Measurements from ENCODE around the gene ARHGAP9.
"Not testable (repeated sequence)": the region's sequence is repeated elsewhere in the genome, so short reads cannot be mapped to it uniquely, and the experiment has no call there.

Gene ARHGAP9

DNA sequence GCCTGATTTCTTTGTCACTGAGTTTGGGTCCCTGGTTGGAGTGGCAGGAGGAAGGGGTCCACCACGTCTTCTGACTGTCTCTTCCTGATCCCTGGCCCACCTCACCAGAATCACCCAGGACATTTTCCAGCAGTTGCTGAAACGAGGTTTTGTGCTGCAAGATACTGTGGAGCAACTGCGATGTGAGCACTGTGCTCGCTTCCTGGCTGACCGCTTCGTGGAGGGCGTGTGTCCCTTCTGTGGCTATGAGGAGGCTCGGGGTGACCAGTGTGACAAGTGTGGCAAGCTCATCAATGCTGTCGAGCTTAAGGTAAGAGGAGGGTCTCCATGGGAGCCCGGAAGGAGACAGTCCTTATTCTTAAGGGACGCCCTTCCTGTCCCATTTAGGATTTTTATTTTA is 20.5 kb upstream of the ARHGAP9 start:
- Histone ChIP-seq H3K4me1 (ENCODE audit: control insufficient read depth, insufficient read depth, low read length) (no peaks in the 10 kb centered on the region), H3K27me3 (replicated peaks; ENCODE audit: control insufficient read depth, insufficient read depth, low read length) (no peaks in the 10 kb centered on the region), H3K4me3 (ENCODE audit: low read length) (no peak overlapping the region), H3K9me3 (ENCODE audit: control insufficient read depth, low read length) (no peaks in the 10 kb centered on the region), H3K36me3 (ENCODE audit: control insufficient read depth, insufficient read depth, low read length, severe bottlenecking) (peaks cover 82% of the 10 kb centered on the region), H3K9ac (ENCODE audit: low read length) (no peak overlapping the region)
- no peak for DNase-seq (ENCODE audit: low read depth)

- H3K36me3 ChIP-seq (ENCODE audit: control insufficient read depth, insufficient read depth, low read length, severe bottlenecking): peaks cover 69% of the 10 kb centered on the region
- H3K27me3 ChIP-seq (replicated peaks; ENCODE audit: control insufficient read depth, insufficient read depth, low read length): no peaks in the 10 kb centered on the region
- H3K9ac ChIP-seq (ENCODE audit: low read length): no peak overlapping the region
- no peaks in the 10 kb centered on the region for H3K4me1 ChIP-seq (ENCODE audit: control insufficient read depth, insufficient read depth, low read length)
- DNase-seq (ENCODE audit: low read depth): no peak
- no peak overlapping the region for H3K4me3 ChIP-seq (ENCODE audit: low read length)
- no peaks in the 10 kb centered on the region for H3K9me3 ChIP-seq (ENCODE audit: control insufficient read depth, low read length)
Measured at GRCh38 chr12:57498571-57498970, 18.9 kb upstream of the ARHGAP9 start.

DNA sequence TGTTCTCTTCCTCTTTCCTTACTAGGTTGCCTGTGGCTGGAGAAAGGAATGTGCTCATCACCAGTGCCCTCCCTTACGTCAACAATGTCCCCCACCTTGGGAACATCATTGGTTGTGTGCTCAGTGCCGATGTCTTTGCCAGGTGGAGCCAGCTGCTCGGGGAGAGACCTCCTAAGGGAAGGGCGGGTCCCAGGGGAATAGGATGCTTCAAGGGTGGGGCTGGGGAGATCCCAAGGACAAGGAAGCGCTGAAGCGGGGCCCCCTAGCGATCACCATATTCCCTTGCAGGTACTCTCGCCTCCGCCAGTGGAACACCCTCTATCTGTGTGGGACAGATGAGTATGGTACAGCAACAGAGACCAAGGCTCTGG is 18.5 kb upstream of the ARHGAP9 start:
- Histone ChIP-seq H3K9me3 (ENCODE audit: control insufficient read depth, low read length) (no peaks in the 10 kb centered on the region), H3K4me1 (ENCODE audit: control insufficient read depth, insufficient read depth, low read length) (no peaks in the 10 kb centered on the region), H3K27me3 (replicated peaks; ENCODE audit: control insufficient read depth, insufficient read depth, low read length) (no peaks in the 10 kb centered on the region), H3K4me3 (ENCODE audit: low read length) (no peak overlapping the region), H3K36me3 (ENCODE audit: control insufficient read depth, insufficient read depth, low read length, severe bottlenecking) (peaks cover 65% of the 10 kb centered on the region), H3K9ac (ENCODE audit: low read length) (no peak overlapping the region)
- no peak for DNase-seq (ENCODE audit: low read depth)

DNA sequence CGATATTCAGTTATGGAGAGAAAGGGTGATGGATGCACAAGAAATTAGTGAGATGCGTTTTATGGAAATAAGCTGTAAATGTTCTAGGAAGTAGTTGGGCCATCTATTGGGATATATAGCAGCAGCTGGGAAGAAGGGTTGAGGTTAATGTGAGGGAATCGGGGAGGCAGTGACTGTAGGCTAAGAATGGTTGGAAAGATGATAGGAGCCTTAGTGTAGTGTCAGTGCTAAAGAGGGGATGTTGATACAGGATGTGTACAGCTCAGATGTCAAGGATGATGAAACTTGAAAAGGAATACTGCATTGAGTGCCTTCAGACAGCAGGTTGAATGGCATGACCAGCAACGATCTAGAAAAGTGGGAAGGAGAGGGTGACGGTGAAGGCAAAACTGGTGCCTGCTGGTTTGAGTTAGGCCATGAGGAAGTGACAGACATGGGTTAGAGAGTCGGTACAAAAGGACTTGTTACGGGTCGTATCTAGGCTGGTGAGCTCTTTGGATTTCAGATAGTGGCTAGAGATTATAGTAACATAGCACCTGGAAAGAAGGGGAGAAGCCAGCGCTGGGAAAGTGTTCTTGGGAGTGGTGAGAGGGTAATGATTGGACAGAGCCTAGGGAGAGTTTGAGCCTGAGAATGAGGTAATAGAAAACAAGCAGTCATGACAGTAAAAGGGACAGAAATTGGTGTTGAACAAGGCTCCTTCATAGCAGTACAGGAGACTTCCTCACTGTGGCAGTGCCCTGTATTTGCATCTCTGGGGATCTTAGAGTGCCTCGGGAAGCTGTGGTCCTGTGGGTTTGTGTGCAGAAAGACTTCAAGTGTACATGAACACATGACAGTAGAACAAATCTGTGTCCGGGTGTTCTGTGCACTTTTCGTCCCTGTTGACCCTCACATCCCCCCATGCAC is 17.8 kb upstream of the ARHGAP9 start:
- Histone ChIP-seq H3K27me3 (replicated peaks; ENCODE audit: control insufficient read depth, insufficient read depth, low read length) (no peaks in the 10 kb centered on the region), H3K9ac (ENCODE audit: low read length) (no peak overlapping the region), H3K36me3 (ENCODE audit: control insufficient read depth, insufficient read depth, low read length, severe bottlenecking) (peaks cover 64% of the 10 kb centered on the region), H3K4me1 (ENCODE audit: control insufficient read depth, insufficient read depth, low read length) (no peaks in the 10 kb centered on the region), H3K9me3 (ENCODE audit: control insufficient read depth, low read length) (no peaks in the 10 kb centered on the region), H3K4me3 (ENCODE audit: low read length) (no peak overlapping the region)
- DNase-seq (ENCODE audit: low read depth): no peak

DNA sequence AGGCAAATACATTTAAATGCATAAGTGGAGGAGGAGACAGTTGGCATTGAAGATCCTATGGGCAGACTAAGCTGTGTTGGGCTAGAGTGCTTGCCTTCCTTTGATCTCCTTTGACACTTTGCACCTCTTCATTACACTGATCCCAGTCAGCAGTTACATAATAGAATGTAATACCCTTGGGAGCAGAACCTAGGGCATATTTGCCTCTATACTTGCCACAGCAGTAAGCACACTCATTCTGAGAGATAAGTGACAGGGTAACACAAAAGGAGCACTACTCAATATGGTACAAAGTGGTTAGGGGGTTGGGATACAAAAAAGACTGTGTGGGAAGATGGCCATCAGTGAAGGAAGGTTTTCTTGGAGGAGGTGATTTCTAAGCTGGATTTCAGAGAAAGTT is 17.2 kb upstream of the ARHGAP9 start:
- no peak overlapping the region for H3K4me3 ChIP-seq (ENCODE audit: low read length)
- no peak overlapping the region for H3K9ac ChIP-seq (ENCODE audit: low read length)
- no peak for DNase-seq (ENCODE audit: low read depth)
- H3K4me1 ChIP-seq (ENCODE audit: control insufficient read depth, insufficient read depth, low read length): no peaks in the 10 kb centered on the region
- peaks cover 63% of the 10 kb centered on the region for H3K36me3 ChIP-seq (ENCODE audit: control insufficient read depth, insufficient read depth, low read length, severe bottlenecking)
- H3K9me3 ChIP-seq (ENCODE audit: control insufficient read depth, low read length): no peaks in the 10 kb centered on the region
- H3K27me3 ChIP-seq (replicated peaks; ENCODE audit: control insufficient read depth, insufficient read depth, low read length): no peaks in the 10 kb centered on the region

- H3K36me3 ChIP-seq (ENCODE audit: control insufficient read depth, insufficient read depth, low read length, severe bottlenecking): peaks cover 63% of the 10 kb centered on the region
- not testable (repeated sequence) for H3K27me3 ChIP-seq (replicated peaks; ENCODE audit: control insufficient read depth, insufficient read depth, low read length); H3K4me3 ChIP-seq (ENCODE audit: low read length); H3K9ac ChIP-seq (ENCODE audit: low read length); DNase-seq (ENCODE audit: low read depth); H3K9me3 ChIP-seq (ENCODE audit: control insufficient read depth, low read length); H3K4me1 ChIP-seq (ENCODE audit: control insufficient read depth, insufficient read depth, low read length)
Measured at GRCh38 chr12:57495051-57495701, 15.5 kb upstream of the ARHGAP9 start.

DNA sequence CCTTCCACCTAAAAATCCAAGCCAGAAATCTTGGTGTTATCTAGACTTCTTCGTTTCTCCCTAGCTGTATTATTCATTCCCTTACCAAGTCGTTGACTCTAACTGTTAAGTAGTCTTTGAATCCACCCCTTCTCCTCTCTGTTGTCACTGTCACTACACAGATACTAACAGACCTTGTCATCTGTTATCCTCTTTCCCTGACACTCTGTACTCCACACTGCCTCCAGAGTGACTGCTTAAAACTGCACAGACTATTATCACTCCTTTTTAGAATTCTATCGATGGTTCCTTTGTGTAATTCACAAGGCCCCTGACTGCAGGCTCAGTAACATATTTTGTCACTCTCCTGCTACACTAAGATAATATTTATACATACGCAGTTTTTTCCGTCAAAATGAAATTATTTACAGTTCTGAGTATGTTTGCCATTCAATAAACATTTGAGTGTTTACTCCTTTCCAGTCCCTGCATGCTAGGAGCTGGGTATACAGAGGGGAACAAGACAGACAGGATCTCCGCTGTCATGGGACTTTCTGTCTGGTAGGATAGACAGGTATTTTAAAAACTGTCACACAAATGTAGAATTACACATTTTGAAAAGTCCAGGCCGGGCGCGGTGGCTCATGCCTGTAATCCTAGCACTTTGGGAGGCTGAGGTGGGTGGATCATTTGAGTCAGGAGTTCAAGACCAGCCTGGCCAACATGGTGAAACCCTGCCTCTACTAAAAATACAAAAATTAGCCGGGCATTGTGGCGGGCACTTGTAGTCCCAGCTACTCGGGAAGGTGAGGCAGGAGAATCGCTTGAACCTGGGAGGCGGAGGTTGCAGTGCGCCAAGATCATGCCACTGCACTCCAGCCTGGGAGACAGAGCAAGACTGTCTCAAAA is 12.0 kb upstream of the ARHGAP9 start:
- no peak for DNase-seq (ENCODE audit: low read depth)
- Histone ChIP-seq H3K36me3 (ENCODE audit: control insufficient read depth, insufficient read depth, low read length, severe bottlenecking) (peaks cover 47% of the 10 kb centered on the region), H3K27me3 (replicated peaks; ENCODE audit: control insufficient read depth, insufficient read depth, low read length) (no peaks in the 10 kb centered on the region), H3K4me3 (ENCODE audit: low read length) (no peak overlapping the region), H3K4me1 (ENCODE audit: control insufficient read depth, insufficient read depth, low read length) (peaks cover 9% of the 10 kb centered on the region), H3K9ac (ENCODE audit: low read length) (no peak overlapping the region), H3K9me3 (ENCODE audit: control insufficient read depth, low read length) (no peaks in the 10 kb centered on the region)

DNA sequence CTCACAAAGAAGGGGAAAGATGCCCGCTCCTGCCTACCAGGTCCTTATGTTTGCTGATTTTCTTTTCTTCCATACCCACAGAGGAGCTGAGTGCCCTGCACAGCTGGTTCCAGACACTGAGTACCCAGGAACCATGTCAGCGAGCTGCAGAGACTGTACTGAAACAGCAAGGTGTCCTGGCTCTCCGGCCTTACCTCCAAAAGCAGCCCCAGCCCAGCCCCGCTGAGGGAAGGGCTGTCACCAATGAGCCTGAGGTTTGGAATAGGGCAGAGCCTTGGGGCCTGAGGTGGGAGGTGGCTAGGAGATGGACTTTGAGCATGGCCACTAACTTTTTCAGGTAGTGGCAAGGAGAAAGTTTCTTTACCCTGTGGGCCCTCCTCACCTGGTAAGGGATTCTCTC is 10.5 kb upstream of the ARHGAP9 start:
- Histone ChIP-seq H3K4me1 (ENCODE audit: control insufficient read depth, insufficient read depth, low read length) (peaks cover 9% of the 10 kb centered on the region), H3K9me3 (ENCODE audit: control insufficient read depth, low read length) (no peaks in the 10 kb centered on the region), H3K9ac (ENCODE audit: low read length) (no peak overlapping the region), H3K36me3 (ENCODE audit: control insufficient read depth, insufficient read depth, low read length, severe bottlenecking) (peaks cover 44% of the 10 kb centered on the region), H3K4me3 (ENCODE audit: low read length) (no peak overlapping the region), H3K27me3 (replicated peaks; ENCODE audit: control insufficient read depth, insufficient read depth, low read length) (no peaks in the 10 kb centered on the region)
- DNase-seq (ENCODE audit: low read depth): no peak

DNA sequence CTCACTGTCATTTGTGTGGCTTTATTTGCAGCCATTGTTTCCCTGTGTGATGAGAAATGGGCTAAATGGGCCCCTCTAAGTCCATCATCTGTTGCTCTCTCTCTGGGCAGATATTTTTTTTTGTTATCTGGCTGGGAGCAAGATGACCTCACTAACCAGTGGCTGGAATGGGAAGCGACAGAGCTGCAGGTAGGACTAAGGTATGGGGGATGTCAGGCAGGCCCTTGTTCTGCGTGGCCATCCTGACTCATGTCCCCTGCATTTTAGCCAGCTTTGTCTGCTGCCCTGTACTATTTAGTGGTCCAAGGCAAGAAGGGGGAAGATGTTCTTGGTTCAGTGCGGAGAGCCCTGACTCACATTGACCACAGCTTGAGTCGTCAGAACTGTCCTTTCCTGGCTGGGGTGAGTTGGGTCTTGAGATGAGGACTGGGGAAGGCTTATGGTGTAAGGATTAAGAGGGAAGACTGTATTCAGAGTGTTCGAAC is 9.5 kb upstream of the ARHGAP9 start:
- peak overlapping the region; percentile 90 for H3K4me3 ChIP-seq (ENCODE audit: low read length)
- no peak for DNase-seq (ENCODE audit: low read depth)
- peaks cover 9% of the 10 kb centered on the region for H3K4me1 ChIP-seq (ENCODE audit: control insufficient read depth, insufficient read depth, low read length)

DNA sequence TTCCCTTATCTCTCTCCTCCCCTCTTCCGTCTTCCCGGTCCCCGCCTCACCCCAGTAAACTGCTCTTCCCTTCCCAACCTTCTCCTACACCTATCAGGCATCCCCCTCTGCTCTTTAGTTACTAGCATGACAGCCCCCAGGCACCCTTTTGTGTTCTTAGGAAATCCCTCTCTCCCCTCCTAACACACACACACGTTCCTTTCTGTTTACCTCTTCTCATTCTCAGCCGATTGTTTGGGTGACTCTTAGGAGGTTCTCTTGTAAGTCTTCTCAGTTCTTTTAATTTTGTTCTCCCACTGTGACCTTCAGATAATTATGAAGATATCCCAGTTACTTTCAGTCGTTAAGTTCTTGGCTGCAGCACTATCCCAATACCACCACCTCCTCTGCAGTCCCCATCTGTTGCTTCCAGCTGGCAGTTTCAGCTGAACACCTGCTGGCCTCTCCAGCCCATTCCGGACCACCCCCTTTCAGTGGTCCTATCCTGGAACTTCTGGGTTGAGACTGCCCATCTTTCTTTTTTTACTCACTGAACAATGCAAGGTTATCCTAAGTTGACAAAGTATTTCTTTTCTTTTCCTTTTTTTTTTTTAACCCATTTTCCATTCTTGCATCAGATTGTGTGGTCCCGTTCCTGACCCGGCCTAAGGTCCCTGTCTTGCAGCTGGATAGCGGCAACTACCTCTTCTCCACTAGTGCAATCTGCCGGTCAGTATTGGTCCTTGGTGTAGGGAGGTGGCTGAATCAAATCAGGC is 8.9 kb upstream of the ARHGAP9 start:
- Histone ChIP-seq H3K36me3 (ENCODE audit: control insufficient read depth, insufficient read depth, low read length, severe bottlenecking) (peaks cover 40% of the 10 kb centered on the region), H3K4me3 (ENCODE audit: low read length) (peak overlapping the region; percentile 90), H3K9me3 (ENCODE audit: control insufficient read depth, low read length) (no peaks in the 10 kb centered on the region), H3K4me1 (ENCODE audit: control insufficient read depth, insufficient read depth, low read length) (peaks cover 9% of the 10 kb centered on the region), H3K27me3 (replicated peaks; ENCODE audit: control insufficient read depth, insufficient read depth, low read length) (no peaks in the 10 kb centered on the region), H3K9ac (ENCODE audit: low read length) (peak overlapping the region; percentile 91)
- DNase-seq (ENCODE audit: low read depth): peak; percentile 42

More for the DNA sequence above, 9.5 kb upstream of the ARHGAP9 start:
- no peaks in the 10 kb centered on the region for H3K9me3 ChIP-seq (ENCODE audit: control insufficient read depth, low read length)
- H3K9ac ChIP-seq (ENCODE audit: low read length): peak overlapping the region; percentile 91
- H3K27me3 ChIP-seq (replicated peaks; ENCODE audit: control insufficient read depth, insufficient read depth, low read length): no peaks in the 10 kb centered on the region
- peaks cover 43% of the 10 kb centered on the region for H3K36me3 ChIP-seq (ENCODE audit: control insufficient read depth, insufficient read depth, low read length, severe bottlenecking)
